CD4-positive, alpha-beta T cell treated with Interleukin-6 at 100 ng/mL for 8 hours (primary cell): ENCODE data around the gene UNC5CL.
"Not testable (repeated sequence)": the region's sequence is repeated elsewhere in the genome, so short reads cannot be mapped to it uniquely, and the experiment has no call there.

Experiments
- DNase-seq: peaks from one replicate; pipeline ENCODE4 v3.0.0-alpha.2; 2020; ENCODE audit warnings: mixed read lengths, low spot score

UNC5CL gene

DNA sequence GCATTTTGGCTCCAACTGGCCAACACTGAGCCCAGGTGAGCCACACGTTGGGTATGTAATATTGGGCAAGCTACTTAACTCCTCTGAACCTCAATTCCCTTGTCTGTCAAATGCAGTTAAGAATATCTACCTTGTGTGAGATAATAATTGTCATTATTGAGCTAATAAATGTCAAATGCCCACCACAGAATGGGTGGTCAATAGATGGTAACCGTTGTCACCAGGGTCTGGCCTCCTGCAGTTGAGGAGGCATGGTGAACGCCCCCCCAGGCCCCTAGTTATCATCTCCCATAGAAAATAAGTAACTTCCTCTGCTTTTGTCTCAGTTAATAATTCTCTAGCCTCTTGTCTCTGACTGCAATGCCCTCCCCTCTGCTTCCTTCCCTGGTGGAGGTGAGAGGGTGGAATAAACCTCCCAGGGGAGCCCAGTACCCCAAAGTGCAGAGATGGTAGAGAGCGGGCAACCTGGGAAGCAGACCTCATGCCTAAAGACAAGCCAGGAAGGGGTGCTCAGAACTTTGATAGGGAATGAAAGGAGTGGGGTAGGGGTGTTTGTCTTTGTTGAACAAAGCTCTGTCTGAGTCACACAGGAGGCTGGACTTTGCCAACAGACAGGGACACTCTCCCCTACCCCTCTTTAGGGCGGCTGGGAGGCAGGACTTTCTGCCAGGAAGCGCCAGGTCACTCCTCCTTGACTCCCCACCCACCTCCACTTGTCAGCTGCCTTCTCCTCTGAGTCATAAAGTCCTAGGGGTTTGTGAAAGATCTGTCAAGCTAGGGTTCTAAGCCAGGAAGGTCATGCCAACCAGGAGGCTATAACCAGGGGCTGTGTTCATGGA is 1.3 kb upstream of the UNC5CL start:
- no peak for DNase-seq

DNA sequence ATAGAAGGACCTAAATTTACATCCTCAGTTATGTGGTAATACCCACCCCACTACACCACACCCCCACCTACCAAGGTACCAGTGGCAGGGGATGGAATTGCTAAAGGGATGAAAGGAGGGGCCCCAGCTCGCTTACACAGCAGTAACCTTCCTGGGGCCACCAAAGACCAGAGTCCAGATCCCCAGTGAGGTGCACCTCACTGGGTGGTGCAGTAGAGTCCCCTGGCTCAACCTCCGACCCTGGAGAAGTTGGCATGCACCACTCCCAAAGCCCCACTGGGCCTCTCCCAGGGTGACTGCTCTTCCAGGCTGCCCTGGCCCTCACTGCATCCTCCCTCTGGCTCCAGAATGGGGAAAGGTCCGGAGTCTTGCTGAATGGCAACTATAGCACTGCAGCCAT is 816 bp downstream of the UNC5CL start:
- DNase-seq, result no peak

DNA sequence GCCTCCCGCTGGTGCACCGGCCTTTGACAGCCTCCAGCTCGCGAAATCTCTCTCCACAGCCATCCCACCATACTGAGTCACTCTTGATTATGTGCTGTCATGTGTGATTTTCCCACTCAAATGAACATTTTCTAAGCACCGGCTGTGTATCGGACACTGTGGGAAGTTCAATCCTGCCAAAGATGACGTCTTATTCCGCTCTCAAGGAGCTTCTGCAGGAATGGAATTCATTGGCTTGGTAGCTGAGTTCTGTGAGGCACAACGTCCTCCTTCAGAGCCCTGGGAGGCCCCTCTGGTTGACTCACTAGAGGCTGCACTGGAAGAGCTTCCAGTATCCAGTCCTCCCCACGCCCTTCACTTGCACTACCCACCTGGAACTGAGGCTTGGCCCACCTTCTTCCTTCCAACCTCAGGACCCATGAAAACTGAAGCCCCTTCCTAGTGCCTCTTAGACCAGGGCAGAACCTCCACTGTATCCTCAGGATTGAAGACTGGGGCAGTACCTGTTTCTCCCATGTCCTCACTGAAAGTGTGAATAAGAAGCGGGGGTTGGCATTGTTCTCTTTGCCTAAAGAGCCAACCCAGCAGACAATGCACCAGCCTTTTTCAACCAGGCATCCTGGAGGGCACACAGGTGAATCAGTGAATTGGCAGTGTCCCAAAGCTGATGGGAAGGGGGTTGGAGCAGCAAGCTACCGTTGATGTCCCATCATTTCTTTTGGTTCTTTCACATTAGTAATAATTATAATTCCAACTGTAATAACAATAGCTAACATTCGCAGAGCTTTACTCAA is 1.7 kb downstream of the UNC5CL start:
- DNase-seq, result no peak

DNA sequence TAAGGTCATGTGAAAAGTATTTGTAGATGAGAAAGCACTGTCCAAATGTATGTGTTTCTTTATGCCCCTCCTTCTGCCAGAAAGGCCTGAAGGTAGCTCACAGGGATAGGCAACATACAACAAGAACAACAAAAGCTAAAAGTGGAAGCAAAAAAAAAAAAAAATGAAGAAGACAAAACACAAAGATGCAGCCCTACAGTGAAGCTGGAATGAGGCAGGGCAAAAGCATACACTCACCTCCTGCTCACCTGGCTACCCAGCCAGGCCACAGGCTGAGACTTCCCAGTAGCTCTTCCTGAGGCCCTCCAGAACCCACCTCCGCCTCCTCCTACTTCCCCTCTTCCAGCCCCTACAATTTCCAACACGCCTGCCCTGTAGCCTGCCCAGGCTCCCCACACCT is 2.4 kb downstream of the UNC5CL start:
- no peak for DNase-seq

- no peak for DNase-seq
Observed at GRCh38 chr6:41036186-41036585, 2.8 kb downstream of the UNC5CL start.

DNA sequence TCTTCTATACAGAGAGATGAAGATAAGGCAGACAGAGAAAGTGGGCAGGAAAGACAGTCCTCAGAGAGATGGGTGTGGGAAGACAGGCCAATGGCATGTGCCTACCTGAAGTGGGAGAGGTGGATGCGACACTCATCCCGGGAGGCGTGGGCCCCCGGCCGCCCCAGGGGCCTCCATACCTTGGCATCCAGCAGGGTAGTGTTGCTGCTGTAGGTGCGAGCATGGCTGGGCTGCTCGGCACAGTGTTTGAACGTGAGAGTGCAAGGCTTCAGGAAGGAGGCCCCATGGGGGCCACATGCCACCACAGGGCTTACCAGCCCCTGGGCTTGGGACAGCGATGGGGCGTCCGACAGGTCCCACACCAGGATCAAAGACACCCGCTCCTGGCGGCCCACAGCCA is 5.2 kb downstream of the UNC5CL start:
- no peak for DNase-seq

GRCh38 chr6:41032830-41033229 is 6.2 kb downstream of the UNC5CL start:
- no peak for DNase-seq

- no peak for DNase-seq
Observed at GRCh38 chr6:41028561-41029412, 10.2 kb downstream of the UNC5CL start.

DNA sequence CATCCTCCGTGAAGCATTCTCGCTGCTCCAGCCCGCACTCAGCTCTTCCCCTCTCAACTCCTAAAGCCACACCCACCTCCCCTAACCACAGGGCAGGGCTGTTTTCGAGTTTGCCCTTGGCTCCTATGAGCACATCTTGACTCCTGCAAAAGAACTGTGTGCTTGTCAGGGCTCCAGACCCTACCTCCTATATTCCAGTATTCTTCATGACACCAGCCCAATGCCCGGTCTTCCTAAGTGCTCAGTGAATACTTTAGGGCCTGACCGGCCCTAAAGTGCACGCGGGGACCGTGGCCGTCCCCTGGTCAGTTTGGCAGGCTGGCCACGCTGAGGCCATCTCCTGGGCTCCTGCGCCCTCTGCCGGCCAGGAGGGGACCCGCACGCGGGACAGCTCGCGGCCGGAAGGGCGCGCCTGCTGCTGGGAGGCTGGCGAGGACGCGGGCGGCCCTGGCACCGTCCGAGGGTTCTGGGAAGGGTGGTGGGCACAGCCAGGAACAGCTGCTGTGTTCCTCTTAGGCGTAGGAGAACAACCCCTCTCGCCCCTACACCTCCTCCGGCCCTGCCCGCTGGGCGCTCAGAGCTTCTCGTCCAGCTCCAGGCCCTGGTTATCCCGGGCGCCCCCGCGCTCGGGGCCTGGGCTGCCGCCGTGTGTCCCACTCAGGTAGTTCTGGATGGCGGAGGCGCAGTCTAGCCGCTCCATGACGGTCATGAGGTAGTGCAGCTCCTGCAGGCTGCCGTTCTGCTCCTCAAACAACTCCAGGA is 11.0 kb downstream of the UNC5CL start:
- peak; percentile 63 for DNase-seq

DNA sequence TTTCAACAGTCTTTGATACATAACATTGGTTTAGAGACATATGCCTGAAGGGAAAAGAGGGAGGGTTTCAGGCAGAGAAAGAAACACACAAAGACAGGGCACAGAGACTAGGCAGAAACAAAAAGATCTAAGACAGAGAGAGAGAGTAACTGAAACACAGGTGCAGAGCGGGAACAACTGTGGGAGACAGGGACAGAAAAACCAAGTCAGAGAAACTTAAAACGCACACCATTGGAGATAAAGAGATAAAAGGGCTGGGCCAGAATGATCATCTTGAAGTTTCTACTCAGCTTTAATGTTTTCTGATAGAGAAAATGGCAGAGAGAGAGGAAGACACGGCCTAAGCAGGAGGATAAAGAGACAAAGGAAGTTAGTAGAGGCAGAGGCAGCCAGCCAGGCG is 11.8 kb downstream of the UNC5CL start:
- no peak for DNase-seq

DNA sequence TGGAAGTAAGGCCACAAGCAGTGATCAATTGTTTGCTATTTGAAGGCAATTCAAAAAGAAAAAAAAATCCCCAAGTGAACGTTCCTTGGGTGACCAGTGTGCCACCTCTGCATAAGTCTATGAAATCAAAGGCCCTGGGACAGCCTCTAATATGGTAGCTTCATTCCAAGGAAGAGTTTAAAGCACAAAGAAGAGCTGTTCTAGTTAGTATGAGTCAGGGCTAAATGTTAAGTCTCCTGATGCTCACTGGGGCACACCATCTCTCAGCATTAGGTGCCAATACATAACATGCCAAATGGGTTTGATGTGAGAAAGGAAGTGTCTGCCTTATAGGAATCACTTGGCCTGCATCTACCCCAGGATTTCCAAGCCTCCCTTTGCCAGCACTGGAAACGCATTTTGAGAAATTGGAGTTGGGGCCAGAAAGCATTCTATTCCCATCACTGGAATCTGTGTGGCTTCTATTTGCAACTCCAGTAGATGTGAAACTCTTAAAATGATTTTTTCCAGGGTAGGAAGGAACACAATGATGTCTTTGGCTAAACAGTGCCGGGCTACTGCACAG is 13.0 kb downstream of the UNC5CL start:
- DNase-seq, result no peak

GRCh38 chr6:41023114-41023513 is 15.9 kb downstream of the UNC5CL start:
- DNase-seq, result no peak

- DNase-seq, result no peak
Observed at GRCh38 chr6:41022294-41022693, 16.7 kb downstream of the UNC5CL start.

GRCh38 chr6:41021832-41022231 is 17.2 kb downstream of the UNC5CL start:
- no peak for DNase-seq

DNA sequence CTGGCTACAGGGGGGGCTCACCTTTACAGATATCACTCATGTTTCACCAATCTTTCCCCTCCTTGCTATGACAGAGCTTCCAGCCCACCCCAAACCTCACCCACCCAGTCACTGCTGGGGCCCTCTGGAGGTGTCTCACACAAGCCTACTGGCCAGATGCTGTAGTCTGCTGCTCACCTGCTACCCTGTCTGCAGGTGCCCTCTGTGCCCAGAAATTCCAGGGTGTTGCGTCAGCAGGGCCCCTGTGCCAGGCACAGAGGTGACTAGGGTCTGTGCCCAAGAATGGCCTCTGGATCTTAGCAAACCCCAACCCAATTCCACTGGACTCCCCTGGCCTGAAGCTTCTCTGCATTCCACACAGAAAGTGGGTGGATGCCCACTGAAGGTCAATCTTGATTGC is 21.4 kb downstream of the UNC5CL start:
- DNase-seq, result no peak

DNA sequence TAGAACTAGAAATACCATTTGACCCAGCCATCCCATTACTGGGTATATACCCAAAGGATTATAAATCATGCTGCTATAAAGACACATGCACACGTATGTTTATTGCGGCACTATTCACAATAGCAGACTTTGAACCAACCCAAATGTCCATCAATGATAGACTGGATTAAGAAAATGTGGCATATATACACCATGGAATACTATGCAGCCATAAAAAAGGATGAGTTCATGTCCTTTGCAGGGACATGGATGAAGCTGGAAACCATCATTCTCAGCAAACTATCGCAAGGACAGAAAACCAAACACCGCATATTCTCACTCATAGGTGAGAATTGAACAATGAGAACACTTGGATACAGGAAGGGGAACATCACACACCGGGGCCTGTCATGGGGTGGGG is 23.2 kb downstream of the UNC5CL start:
- DNase-seq, result not testable (repeated sequence)

- DNase-seq, result no peak
Observed at GRCh38 chr6:41014780-41015179, 24.2 kb downstream of the UNC5CL start.

- DNase-seq, result no peak
Observed at GRCh38 chr6:41013466-41014153, 25.4 kb downstream of the UNC5CL start.

- DNase-seq, result no peak
Observed at GRCh38 chr6:41011673-41012072, 27.3 kb downstream of the UNC5CL start.

GRCh38 chr6:41009669-41010068 is 29.4 kb downstream of the UNC5CL start:
- no peak for DNase-seq

- no peak for DNase-seq
Observed at GRCh38 chr6:41008011-41008410, 31.0 kb downstream of the UNC5CL start.
